GM19468 (cell line): ENCODE data around the gene FLVCR2.
"Not testable (repeated sequence)": the region's sequence is repeated elsewhere in the genome, so short reads cannot be mapped to it uniquely, and the experiment has no call there.

Experiments
- ATAC-seq: cut with Tn5 transposase; IDR thresholded peaks from one replicate; pipeline ENCODE4 v1.9.1; 2021; ENCODE audit warnings: mild to moderate bottlenecking, moderate library complexity, moderate number of reproducible peaks; ENCODE audit not compliant: unreplicated experiment; ENCODE audit errors: extremely low read depth

The FLVCR2 gene

DNA sequence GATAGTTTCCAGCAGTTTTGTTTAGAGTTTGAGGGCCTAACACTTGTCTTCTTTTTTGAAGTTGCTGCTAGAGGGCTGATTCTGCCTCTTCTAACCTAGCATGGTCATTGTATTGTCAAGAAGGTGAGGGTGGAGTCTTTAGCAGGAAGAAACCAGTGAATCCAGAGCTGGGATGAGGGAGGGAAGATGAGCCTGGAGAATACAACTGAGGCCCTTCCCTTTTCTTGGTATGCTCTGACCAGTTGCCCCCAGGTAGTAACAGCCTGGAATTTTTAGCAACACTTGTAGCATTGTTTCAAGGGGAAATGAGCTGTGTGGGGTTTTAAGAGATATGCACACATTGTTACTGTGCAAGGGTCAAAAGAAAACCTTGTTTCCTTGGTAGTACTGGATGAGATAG is 9.0 kb downstream of the FLVCR2 start:
- ATAC-seq, result no peak

DNA sequence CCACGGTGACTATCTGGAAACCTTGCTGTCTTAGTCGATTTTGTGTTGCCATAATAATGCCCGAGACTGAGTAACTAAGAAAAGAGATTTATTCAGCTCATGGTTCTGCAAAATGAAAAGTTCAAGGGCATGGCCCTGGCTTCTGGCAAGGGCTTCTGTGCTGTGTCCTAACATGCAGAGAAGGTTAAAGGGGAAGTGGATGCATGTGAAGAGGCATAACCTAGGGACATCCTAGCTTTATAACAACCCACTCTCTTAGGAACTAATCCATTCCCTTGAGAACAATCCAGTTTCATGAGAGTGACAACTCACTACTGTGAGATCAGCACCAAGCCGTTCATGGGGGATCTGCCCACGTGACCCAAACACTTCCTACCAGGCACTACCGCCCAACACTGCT is 11.5 kb downstream of the FLVCR2 start:
- no peak for ATAC-seq

DNA sequence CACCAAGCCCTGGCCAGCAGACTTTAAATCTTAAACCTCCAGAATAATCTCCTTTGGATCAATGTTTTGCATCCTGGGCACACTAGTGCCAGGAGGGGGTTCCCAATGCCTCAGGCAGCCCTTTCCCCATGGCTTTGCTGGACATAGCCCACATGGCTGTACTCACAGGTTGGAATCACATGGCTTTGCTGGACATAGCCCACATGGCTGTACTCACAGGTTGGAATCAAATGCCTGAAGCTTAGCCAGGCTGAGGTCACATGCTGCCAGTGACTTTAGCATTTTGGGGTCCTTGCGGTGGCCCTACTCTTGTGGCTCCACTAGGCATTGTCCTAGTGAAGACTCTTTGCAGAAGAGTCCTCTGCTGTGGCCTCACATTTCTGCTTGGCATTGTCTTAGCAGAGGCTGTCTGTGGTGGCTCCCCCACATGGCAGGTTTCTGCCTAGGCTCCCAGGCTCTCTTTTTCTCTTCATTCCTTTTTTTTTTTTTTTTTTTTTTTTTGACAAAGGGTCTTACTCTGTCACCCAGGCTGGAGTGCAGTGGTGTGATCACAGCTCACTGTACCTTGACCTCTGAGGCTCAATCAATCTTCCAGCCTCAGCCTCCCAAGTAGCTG is 13.0 kb downstream of the FLVCR2 start:
- no peak for ATAC-seq

DNA sequence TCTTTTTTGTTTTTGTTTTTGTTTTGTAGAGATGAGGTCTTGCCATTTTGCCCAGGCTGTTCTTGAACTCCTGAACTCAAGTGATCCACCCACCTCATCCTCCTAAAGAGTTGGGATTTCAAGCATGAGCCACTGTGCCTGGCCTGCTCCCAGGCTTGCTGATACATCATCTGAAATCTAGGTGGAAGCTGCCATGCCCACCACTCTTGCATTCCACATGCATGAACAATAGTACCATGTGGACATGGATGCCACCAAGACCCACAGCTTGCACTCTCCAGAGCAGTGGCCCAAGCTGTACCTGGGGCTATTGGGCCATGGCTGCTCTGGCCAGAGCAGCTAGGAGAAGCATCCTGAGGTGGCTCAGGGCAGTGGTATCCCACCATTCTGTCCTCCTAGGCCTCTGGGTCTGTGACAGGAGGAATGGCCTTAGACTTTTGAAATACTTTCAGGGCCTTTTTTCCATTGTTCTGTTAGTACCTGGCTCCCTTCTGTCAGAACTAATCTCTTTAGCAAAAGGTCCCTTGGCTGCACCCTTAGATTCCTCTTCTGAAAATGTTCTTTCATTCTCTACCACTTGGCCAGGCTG is 13.7 kb downstream of the FLVCR2 start:
- ATAC-seq, result no peak

DNA sequence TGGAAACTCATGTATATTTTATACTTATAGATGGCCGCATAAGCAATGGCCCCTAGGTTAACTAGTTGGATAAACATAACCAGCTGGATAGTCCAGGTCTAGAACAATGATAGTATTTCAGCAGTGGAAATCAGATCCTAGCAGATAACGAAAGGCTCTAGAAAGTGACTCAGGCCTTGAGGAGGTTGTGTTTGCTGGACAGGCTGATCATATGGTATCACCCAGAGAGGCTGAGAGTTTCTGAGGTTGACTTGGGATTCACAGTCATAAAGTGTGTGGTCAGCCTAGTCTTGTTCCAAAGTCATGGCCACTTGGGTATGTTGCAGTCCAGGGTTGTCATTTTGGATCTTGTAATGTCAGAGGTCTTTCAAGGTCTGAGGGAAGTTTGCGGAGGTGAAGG is 16.8 kb downstream of the FLVCR2 start:
- no peak for ATAC-seq

DNA sequence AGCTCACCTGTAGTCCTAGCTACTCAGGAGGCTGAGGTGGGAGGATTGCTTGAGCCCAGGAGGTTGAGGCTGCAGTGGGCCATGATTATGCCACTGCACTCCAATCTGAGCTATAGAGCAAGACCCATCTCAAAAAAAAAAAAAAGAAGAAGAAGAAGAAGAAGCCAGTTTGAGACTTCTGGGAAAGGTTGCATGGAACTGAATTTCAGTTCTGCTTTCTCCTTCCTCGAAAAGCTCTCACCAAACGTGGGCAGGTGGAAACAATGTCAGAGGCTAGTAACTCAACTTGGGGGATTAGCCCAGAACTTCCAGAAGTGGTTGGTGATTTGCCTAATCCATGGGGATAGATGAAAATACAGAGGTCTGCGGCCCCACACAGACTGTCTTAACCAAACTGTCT is 18.7 kb downstream of the FLVCR2 start:
- ATAC-seq, result no peak

DNA sequence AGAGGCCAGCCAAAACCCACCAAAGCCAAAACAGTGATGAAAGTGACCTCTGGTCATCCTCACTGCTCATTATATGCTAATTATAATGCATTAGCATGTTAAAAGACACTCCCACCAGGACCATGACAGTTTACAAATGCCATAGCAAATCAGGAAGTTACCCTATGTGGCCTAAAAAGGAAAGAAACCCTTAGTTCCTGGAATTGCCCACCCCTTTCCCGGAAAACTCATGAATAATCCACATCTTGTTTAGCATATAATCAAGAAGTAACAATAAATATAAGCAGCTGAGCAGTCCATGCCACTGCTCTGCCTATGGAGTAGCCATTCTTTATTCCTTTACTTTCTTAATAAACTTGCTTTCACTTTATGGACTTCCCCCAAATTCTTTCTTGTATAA is 21.7 kb downstream of the FLVCR2 start:
- ATAC-seq, result not testable (repeated sequence)

DNA sequence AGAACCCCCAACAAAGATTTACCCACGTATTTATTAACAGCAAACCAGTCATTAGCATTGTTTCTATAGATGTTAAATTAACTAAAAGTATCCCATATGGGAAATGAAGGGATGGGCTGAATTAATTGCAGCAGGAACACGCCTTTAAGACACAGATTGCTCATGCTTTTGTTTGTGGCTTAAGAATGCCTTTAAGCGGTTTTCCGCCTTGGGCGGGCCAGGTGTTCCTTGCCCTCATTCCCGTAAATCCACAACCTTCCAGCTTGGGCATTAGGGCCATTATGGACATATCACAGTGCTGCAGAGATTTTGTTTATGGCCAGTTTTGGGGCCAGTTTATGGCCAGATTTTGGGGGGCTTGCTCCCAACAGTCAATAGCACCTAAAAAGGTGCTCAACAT is 22.6 kb downstream of the FLVCR2 start:
- ATAC-seq, result not testable (repeated sequence)

DNA sequence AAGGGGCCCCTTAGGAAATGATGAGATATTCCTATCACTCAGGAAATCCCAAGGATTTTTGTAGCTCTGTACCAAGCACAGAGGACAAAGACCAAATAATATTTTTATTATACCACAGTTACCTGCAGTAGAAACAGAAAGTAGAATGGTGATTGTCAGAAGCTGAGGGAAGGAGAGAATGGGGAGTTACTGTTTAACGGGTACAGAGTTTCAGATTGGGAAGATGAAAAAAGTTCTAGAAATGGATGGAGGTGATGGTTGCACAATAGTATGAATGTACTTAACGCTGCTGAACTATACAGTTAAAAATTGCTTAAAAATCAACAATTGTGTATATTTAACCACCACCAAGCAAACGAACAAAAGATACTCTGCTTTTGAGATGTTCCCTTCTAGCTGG is 24.1 kb downstream of the FLVCR2 start:
- no peak for ATAC-seq

DNA sequence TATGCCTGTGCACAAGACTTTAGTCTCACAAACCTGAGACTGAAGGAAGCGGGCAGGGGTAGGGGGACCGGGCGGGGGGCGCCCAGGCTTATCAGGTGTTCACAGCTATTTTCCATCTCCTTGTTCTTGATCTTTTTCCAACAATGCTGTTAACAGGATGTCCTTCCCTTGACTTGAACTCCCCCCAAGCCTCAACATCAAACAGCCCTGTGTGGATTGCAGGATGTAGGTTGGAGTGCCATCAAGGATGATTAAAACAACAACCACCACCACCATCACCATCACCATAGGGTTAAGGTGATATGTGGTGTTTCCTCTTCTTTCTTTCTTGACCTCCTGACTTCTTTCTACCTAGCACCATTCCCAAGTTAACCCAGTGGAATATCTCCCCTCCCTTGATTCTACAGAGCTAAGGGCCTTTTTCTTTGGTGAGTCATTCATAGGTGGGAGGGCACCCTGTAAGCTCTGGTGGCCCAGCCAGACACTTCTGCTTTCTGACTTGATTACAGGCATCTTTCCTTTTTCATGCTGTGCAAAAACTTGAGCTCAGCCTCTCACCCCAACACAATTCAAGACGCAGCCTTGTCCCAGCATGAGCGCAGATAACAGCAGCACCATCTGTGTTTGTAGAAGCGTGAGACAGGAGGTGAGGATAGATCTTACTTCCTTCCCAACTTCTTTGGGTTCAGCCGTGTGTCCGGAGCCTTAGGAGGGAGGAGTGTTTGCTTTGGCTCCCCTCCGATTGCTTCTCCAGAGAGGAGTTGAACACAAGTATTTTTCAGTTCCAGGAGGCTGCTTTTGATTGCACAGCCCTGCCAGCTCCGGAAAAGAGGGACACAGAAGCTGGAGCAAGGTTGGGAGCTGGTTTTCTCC is 26.8 kb downstream of the FLVCR2 start:
- ATAC-seq, result no peak

DNA sequence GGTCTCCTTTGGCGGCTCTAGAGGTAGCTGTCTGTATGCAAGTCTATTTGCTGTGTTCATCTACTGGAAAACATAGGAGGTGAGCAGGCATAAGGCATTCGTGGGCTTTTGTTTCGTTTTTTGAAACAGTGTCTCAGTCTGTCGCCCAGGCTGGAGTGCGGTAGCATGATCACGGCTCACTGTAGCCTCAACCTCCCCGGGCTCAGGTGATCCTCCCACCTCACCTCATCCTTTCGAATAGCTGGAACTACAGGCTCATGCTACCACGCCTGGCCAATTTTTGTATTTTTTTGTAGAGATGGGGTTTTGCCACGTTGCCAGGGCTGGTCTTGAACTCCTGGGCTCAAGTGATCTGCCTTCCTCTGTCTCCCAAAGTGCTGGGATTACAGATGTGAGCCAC is 27.5 kb downstream of the FLVCR2 start:
- no peak for ATAC-seq

DNA sequence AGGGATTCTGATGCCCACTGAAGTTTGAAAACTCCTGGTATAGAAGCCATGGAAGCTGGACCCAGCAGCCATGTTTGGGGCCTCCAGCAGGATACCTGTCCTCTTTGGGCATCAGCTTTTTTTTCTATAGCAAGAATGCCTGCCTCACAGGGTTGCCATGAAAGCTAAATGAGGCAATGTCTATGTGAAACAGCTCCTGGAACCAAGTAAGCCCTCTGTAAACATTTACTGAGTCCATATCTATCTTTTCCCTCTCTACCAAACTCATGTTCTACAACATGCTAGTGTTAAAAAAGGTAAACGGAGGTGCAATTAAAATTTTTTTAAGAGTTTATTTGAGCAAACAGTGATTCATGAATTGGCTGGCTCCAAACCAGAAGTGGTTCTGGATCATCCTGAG is 28.6 kb downstream of the FLVCR2 start:
- ATAC-seq, result no peak

DNA sequence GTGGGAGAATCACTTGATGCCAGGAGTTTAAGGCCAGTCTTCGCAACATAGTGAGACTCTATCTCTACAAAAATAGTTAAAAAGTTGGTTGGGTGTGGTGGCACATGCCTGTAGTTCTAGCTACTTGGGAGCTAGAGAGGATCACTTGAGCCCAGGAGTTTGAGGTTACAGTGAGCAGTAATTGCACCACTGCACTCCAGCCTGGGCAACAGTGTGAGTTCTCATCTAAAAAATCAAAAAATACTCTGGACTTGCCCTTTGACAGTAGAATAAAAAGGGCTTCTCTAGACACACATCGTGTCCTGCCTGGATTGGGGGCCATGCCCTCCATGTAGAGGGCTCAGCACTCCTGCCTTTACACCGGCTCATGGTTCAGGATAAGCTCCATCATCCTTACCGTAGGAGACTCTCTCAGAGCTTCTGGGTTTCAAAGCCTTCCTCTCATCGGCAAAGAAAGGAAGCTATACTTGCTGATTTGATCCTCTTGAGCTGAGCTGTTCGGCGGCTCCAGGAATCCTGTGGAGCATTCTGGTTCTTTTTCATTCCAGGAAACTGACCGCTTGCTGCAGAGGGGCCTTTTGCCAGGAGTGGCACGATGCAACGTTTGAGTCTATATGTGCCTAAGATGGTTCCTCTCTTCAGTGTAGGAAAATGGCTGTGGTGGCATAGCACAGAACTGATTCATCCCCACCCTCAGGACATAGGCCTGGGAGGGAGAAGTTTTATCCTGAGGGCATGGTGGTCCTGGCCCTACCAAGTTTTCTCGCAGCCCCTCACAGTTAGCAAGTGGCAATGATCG is 29.6 kb downstream of the FLVCR2 start:
- ATAC-seq, result no peak

DNA sequence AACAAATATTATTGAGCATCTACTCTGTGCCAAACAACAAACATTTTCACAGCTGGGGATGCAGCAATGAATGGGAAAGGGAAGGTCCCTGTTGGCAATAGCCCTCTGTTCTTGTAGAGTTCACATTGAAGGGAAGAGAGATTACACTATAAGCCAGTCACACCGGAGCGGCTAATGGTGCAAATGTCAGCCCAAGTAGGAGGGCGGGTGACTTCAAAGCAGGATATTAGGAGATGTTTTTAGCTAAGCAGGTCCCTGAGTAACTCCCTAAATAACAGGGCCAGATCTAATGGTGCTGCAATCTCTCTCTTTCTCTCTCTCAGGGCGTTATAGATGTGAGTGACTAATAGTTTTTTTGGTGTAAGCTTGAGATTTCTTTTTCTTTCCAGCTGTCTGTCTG is 30.7 kb downstream of the FLVCR2 start:
- ATAC-seq, result no peak

DNA sequence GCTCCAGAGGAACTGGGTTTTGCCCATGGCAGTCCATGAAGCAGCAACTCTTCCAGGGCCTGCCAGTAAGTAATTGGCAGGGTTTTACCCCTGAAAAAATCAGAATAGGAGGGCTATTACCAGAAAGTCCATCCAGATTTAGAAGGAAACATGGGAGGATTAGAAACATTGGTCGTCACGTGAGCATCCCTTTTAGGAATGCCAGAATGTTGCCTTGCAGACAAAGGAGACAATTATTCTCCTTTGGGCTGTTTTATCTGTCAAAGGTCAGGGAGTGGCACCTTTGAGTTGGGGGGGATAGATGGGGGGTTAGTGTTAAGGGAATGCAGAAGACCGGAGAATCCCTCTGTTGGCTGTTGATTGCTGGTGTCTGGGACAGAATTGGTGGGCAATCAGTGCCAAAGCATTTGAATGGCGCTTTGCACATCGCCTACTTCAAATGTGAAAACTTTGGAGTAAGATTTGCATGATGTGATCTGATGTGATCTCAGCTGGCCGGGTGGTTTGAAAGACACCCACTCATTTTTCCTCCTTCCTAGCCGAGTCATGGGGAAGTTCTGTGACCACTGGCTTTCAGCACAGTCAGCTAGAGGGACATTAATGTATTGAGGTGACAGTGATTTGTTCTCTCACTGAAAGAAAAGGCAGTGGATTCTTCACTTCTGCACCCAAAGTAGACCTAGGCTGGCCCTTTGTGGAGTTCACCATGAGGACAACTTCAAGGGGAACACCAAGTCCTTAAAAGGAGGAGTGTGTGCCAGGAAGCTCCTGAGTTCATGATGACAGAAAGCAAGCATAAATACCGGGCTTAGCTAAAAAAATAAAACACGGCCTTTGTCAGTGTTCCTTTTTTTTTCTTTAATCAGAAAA is 31.4 kb downstream of the FLVCR2 start:
- ATAC-seq, result no peak

DNA sequence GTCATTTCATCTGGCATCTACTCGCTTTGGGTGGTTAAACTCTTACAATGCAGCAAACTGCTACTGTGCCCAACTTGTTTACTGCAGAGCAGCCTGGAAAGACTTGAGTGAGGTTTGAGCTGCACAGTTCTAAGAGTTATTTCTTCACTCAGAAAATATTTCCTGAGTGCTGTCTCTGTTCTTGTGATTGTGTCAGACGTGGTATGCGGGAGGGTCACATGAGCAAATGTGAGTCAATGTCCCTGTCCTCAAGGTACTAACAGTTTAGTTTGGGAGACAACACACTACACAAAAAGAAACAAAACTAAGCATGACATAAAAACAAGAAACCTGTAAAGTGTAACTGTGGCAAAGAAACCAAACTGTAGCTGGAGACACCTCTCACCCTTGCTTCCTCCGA is 32.4 kb downstream of the FLVCR2 start:
- ATAC-seq, result no peak

DNA sequence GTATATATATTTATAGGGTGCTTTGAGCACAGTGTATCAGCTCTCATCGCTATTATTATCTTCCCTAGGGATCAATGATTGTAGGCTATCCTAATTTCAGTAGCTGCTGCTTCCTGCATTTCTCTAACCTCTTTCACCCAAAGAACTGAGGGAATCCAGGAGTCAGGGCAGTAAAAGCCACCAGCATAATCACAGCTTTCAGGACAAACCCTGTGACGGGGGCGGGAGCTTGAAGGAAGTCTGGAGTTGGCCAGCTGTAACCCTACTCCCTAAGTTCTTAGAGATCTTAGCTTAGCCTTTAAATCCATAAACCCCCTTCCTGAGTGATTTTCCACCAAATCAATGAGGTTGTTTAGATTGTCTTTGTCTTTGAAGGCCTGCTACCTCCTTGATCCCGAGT is 33.7 kb downstream of the FLVCR2 start:
- ATAC-seq, result no peak

DNA sequence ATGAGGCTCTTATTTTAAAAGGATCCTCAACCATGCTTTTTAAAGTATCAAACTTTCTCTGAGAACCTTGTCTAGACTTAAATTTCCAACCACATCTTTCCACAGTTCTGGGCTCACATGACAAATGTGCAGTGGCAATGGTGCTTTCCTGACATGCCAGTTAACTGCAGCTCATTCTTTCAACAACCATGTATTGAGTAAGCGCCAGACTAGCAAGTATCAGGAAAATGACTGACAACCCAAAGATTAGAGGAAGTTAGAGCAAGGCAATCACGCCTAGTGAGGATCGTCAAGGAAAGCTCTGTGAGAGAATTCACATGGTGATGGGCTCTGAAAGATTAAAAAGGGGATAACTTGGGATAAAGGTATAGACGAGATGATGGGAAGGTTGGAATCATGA is 35.8 kb downstream of the FLVCR2 start:
- no peak for ATAC-seq

DNA sequence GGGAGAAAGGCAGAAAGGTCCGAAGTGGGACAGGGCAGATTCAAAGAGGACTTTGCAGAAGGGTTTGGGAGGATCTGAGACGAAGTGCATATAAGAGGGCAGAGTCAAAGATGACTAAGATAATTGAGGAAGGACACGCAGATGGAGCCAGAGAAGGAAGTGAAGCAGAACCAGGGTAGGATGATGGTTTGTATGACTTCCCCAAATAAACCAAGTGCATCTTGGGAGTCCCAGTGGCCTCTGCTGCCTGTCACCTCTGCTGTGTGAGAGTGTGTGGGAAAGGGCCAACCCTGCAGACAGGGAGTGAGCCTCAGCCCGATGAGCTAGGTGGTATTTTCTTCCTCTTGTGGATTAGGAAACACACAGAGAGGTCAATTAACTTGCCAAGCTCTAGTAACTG is 36.8 kb downstream of the FLVCR2 start:
- no peak for ATAC-seq

DNA sequence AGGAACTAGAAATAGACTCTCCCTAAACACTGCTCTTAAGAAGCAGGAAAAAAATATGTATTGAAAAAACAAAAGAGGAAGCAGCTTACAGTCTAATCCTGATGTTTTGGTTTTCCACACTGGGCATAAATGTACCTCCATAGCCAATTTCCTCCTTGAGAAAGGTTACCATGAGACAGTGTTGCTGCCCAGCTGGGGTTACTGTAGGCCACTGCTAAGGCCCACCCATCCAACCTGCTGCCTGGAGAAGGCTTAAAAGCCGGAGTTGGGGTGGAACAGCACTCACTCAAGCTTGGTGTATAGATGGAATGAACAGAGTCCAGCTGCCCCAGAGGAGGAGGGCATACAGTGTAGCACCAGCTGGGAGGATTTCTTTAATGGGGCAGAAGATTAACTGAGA is 41.1 kb downstream of the FLVCR2 start:
- no peak for ATAC-seq
